HG03460 (cell line): ENCODE results near the gene OR52L1.

ENCODE experiments used
- ATAC-seq: cut with Tn5 transposase; IDR thresholded peaks from one replicate; pipeline ENCODE4 v1.9.1; 2021; ENCODE audit not compliant: unreplicated experiment

The OR52L1 gene

DNA sequence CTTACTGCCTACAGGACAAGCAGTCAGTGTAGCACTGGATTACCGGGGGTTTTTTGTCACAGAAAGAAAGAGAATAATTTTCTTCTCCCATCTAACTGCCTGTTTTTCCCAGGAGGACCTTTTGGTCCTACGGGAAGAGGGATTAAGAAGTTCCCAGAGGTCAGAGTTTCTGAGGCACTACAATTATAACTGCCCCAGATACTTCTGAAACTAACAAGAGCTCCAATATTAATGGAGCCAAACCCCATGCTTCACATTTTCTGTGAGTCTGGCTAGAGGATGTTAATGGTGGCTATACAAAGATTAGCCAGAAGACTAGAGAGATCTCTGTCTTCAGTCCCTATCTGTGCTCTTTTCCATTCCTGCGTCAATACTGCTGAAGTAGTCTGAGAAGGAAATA lies 44.8 kb downstream of the OR52L1 start, which contains the start of gene OR56A3:
OR56A3 (plus strand) TSS at position 301 of the 400 bp plus-strand sequence. CDS start 5,096 bp downstream, outside the sequence.
- no peak for ATAC-seq

DNA sequence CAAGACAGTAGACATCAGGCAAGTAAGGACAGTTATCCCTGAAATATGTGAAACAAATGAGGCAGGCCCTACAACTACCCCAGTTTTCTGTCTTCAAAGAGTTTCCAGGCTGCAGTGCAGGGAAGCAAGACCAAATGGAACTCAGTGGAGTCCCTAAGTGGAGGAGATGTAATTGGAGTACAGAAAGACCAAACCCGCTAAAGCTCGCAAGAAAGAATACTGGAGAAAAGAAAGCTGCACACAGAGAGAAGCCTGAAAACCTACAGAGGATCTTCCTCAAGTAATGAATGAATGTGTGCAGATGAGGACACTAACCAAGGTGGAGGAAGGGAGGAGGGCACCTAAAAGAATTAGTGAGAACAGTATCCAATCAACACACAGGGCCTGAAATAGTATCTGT lies 46.0 kb downstream of the OR52L1 start:
- ATAC-seq, result no peak

DNA sequence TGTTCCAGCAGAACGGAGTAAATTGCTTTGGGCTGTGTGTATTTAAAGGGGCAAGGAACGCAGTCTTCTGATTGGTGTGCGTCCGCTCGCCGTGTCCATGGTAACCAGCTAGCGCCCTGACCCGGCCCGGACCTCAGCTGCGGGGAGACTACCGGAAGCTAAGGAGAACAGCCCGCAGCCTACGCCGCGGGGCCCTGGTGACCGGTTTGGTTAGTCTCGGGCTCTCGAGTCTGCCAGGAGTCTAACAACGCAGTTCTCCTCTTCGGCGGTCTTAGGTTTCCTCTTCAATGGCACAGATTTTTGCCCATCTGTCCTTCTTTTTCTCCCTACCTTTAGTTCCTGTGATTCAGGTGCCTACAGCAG lies 48.2 kb downstream of the OR52L1 start:
- no peak for ATAC-seq

DNA sequence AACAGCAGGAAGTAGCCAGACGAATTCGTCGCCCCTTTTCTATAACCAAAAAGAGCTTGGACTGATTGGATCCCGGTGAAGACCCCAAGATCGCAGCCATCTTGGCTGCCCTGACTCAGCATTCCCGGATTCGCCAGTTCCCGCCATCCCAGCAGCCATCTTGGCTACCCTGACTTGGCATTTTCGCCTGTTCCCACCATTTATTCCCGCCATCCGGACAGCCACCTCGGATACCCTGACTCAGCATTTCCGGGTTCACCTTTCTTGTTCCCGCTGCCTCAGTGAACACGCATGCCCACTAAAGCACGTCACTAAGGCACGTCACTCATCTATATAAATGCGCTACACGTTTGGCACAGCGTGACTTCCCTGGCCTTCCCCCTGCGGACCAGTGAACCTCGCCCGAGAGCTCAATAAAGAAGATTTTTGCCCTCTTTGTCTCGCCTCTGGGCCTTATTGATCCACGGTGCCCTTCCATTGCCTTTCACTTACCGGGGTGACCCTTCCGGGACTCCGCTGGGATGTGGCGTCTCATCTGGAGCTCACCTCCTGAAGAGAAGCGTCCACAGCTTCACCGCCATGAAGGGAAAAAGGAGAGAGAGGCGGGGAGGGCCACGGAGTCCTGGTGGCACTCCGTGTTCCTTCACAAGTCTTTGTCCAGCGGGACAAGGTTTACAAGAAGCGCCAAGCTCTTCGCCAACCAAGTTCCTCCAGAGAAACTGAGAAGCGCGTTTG lies 48.8 kb downstream of the OR52L1 start:
- ATAC-seq, result no peak
